HG02852 (cell line): ENCODE data around the gene CTIF.

Experiments used
- ATAC-seq: cut with Tn5 transposase; IDR thresholded peaks from one replicate; pipeline ENCODE4 v1.9.1; 2021; ENCODE audit warnings: mild to moderate bottlenecking, moderate library complexity; ENCODE audit not compliant: unreplicated experiment

Gene CTIF

DNA sequence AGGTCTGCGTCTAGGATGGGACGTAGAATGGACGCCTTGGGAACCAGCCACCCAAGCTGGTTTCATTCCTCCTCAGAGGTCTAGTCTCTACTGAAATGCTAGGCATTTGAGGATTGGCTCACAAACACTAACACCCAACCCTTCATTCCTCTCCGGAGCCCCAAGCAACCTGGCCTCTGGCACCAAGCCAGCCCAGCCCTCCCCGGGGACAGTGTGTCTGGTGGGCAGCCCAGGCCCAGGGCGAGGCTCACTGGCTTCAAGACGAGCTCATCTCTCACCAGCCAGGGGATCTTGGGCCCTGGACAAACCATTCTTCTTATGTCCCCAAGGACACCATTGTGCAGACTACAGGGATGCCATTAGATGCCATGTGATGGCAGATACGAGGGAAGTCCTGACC is 182.5 kb downstream of the CTIF start:
- no peak for ATAC-seq

DNA sequence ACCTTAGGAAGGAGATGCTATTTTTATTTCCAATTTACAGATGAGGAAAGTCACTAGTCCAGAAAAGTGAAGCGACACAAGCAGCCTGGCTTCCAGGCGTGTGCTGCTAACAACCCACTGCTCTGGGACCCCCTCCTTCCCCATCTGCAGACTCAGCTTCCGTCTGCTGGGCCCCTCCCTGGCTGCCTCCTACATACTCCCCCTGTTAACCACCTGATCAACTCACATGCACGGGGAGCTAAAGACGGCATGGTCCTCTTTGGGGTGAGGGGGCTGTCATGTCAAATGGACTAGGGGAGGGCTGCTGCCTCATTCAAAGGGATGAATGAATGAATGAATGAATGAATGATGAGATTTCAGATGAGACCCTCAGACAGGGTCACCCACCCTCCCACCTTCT is 184.2 kb downstream of the CTIF start:
- ATAC-seq, result no peak

DNA sequence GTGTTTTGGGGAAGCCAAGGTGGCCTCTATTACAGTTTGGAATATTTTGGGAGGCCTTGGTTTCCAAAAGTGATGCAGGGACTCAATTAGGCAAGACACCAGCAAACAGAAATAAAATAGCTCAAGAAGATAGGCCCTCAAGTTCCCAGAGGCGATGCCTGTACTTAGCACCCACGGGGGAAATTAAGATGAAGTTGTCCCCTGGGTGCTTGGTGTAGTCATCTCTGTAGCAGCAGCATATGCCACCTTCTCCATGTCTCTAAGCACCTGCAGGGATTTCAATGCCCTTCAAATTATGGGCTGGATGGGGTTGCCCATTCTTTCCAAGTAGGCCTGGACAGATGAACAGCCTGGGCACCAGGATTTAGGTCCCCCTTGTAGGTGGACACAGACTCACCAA is 185.0 kb downstream of the CTIF start:
- no peak for ATAC-seq

DNA sequence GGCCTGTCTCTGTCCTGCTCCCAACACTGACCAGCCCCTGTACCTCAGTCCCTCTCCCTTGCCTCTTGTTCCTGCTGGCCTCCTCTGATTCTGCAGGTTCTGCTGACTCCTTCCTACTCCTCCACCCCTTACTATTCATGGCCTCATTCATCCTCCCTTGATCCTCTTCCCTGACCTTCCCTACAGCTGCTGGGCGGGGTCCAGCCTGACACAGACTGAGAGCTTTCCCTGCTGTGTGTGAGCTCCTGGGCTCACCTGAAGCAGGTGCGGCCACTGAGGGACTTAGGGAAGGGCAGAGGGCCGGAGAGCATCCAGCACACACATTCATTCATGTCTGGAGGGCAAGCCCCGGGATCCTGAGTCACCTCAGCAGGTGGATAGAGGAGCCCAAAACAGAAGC is 185.6 kb downstream of the CTIF start:
- ATAC-seq, result no peak

DNA sequence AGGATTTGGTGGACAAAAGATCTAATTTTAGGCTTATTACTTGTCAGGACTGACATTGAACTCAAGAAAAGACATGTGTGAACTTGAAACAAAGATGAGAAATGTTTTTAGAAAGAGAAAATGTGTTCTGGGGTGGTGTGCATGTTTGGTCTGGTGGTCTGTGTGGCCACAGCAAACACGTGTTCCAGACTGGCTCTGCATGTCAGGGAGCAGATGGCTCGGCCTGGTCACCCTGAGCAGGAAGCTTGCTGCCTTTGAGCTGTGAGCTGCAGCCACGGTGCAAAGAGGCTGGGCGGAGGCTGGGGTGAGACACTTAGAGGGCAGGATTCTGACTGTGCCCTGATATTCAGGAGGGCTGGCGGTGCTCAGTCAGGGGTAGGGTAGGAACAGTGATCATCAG is 186.1 kb downstream of the CTIF start:
- no peak for ATAC-seq

DNA sequence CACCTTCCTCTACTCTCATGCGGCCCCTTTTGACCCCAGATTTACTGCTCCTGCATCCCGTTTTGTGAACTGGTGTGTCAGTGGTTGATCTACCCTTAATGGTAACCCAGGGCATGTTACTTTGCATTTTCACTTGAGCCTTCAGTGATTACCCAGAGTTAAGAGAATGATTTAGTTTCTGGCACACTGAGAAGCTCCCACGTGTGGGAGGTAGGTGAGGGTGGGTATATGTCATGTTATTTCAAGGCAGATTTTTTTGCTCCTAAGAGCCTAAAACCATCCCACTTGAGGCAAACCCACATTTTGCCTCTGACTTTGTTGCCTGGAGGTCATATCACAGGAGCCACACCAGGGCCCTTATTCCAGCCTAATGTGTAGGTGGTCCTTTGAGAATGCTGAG is 186.7 kb downstream of the CTIF start:
- no peak for ATAC-seq

DNA sequence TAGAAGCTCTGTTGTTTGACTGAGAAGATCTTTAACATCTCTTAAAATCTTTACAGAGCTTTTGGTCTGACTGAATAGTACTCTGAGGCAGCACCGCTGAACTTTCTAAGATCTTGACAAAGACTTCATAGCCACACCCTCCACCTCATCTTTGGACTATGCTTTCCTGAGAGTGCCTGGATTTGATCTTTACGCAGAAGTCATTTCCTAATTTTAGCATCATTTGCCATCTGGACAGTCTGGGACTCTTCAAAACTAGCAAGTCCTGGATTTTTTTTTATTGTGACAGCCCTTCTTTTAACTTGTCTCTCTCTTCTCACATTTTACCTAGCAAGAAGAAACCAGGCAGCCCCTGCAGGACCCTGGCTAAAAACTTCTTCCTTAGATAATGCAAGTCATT is 188.8 kb downstream of the CTIF start:
- no peak for ATAC-seq

DNA sequence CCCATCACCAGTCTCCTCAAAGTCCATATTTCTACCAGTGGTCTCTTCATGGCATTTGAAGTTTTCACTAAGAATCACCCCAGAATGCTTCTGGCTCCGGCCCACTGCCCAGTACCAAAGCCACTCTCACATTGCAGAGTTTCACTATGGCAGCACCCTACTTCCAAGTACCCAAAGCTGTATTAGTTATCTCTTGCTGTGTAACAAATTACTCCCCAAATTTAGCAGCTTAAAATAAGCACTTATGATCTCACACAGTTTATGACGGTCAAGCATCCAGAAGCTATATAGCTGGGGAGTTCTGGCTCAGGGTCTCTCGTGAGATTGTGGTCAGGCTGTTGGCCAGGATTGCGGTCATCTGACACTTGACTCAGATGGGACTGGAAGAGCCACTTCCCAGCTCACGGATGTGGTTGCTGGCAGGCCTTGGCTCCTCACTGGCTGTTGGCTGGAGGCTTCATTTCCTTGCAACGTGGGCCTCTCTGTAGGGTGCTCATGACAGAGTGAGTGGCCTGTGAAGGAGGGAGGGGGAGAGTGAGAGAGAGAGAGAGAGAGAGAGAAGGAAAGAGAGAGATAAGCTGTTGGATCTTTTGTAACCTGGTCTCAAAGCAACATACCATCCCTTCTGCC is 189.5 kb downstream of the CTIF start:
- ATAC-seq, result no peak

DNA sequence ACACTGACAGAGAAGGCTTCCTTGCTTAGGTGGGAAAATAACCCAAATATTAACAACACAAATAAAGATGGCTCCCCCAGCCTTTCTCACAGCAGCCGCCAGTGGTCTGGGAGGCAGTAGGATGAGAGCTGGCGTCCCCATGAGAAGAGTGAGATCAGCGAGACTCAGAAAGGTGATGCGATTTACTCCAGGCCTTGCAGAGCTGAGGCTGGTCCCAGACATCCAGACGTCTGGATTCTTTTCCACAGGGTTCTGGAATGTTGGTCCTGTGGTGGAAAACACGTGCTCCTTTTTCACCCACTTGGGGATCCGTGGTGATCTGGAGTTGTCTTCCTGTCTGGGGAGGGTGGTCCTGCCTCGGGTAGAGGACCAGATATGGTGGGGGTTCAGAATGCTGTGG is 190.6 kb downstream of the CTIF start:
- no peak for ATAC-seq

DNA sequence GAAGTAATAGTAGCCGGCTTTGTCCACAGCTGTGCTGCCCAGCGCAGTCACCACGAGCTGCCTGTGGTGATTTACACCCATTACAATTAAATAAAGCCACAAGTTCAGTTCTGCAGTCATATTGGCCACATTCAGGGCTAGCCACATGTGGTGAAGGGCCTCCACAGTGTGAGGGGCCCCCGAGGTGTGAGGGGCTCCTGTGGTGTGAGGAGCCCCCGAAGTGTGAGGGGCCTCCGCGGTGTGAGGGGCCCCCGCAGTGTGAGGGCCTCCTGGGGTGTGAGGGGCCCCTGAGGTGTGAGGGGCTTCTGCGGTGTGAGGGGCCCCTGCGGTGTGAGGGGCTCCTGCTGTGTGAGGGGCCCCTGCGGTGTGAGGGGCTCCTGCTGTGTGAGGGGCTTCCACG is 191.2 kb downstream of the CTIF start:
- ATAC-seq, result no peak

DNA sequence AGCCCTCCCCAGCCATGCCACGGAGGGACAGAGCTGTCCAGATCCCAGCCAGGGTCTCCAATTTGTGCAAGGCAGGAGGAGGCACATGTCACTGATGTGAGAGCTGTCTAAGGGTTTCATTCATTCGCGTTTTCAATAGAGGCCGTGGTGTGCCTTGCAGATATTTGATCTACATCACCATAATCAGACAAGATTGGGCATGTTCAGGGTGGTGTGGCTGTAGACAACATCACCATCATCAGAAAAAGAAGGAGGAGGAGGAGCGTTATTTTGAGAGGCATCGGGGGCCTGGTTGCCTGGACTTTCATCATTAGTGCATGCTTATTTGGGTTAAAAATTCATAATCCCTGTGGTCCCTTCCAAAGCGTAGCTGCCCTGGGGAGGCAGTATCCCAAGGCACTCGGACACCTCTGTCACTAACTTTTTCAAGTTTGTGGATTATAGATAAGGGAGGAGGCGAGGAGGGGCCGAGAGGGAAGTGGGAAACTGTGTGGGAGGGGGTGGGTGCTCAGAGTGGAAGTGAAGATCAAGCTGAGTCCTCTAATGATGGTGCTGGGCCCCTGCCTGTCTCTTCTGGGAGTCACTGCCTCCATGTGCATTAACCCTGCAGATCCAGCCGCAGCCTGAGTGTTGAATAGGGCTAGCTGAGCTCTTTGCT is 194.1 kb downstream of the CTIF start:
- peak; percentile 64 for ATAC-seq

DNA sequence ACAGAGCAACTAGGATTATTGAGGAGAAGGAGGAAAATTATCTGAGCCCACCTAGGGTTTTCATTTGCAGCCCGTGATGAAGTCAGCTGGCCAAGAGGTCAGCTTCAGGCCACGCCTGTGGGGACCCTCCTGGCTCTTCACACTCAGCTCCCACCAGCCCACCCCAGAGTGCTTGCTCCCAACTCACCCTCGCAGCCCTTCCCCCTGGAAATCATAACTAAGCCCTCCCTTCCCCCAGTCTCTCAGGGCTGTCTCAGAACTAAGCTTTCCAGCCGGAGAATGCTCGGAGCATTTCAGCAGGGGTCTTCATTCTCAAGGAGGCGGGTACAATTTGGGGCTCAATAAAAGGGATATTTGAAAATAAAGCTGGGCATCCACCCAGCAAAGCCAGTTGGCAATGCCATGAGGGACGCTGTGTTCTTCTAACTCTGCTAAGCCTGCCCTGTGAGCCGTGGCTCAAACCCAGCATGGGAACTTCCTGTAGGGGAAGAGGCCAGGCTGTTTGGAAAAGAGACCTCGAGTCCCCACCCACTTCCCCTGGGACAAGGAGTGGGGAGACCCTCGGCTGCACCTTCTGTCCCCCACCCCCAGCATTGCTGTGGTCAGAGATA is 194.9 kb downstream of the CTIF start:
- ATAC-seq, result no peak

DNA sequence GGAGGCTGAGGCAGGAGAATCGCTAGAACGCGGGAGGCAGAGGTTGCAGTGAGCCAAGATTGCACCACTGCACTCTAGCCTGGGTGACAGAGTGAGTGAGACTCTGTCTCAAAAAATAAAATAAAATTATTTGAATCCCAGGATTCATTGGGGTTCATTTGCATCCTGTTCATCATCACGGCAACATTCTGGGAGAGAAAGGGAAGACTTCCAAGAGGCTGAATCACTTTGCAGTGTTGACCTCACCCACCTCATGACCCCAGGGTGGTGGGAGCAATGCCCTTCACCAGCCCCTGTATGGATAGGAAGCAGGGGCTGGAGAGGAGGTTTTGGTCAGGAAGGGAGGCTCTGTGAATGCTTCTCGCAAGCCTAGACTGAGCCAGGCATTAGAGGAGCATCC is 195.6 kb downstream of the CTIF start:
- ATAC-seq, result no peak

DNA sequence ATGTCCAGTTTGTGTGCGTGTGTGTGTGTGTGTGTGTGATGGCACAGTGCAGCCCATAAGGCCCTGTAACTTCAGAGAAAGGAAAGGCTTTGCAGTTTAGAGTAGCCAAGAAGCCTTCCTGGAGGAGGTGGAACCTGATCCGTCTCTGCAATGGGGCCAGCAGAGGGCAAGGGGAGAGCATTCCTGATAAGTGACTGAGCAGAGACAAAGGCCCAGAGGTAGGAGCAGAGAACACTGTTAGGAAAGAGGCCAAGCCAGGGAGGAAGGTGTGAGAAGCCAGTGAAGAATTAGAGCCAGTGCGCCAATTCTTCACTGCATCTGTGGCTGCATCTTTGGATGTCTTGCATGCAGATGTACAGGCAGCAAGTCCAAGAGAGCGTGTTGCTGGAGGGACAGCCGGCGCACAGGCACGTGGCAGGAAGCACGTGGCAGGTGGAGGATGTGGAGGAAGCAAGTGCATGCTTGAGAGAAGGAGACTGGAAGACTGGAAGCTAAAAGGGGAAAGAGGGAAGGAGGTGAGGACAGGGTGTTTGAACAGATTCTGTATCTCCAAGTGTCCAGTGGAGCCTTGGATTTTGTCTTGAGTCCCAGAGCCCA is 196.3 kb downstream of the CTIF start:
- no peak for ATAC-seq

DNA sequence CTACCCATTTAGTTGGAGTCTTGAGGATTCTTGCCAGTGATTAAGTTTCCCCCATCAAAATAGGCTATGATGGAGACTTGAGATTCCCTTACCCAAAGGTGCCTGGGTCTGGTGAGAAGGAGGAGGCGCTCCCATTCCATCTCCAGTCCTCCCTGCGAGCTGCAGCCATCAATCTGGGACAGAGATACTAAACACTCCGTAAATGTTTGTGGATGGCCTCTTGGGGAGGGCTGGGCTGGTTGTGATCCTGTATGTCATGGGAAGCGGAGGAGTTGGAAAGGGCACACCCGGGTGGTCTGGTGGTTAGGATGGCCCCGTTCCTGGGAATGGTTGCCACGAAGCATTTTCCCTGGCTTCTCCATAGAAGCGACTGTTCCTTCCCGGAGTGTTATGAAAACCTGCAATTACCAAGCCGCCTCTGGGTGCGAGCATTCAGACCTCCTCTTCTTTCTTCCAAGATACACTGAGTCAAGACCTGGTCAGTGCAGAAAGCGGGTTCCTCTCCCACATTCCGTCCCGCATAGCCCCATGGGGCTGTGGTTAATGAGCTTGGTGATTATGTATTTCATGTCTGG is 196.9 kb downstream of the CTIF start:
- ATAC-seq, result no peak

DNA sequence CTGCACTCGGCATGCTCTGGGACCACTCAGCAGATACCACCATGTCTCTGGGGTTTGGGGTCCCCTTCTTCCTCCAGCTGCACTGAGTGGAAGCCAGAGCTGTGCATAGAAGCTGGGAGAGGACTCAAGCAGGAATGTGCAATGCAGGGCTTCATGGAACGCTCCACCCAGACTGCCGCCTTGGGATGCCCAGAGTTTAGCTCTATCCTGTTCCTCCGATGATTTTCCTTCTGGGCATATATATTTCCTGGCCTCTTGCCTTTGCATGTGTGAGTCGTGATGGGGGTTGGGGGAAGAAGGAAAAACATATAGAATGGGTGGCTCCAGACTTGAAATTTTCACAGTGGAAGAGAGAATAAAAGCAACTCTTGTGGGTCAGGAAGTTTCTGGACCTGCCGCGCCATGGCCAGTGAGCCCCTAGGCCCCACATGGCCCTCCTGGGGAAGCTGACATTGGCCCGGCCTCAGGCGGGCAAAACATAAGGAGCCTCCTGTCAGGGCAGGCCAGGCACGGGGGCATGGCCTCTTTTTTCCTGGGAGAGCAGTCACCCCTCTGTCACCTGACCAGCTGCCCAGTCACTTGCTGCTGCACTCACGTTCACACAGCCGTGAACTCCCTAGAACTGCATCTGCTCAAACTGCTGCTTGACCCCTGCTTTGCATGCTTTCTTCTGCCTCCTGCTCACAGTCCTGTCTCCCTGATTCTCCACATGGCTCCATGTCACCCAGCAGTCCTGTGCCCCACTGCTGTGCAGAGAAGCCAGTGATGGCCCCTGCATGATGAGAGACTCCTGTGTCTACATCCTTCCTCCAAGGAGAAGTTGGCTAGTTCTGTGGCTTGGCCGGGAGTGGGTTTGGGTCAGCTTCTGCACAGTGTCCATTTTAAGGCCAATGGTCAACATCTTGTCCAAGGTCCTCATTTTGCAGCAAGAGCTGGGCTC is 197.8 kb downstream of the CTIF start:
- no peak for ATAC-seq

DNA sequence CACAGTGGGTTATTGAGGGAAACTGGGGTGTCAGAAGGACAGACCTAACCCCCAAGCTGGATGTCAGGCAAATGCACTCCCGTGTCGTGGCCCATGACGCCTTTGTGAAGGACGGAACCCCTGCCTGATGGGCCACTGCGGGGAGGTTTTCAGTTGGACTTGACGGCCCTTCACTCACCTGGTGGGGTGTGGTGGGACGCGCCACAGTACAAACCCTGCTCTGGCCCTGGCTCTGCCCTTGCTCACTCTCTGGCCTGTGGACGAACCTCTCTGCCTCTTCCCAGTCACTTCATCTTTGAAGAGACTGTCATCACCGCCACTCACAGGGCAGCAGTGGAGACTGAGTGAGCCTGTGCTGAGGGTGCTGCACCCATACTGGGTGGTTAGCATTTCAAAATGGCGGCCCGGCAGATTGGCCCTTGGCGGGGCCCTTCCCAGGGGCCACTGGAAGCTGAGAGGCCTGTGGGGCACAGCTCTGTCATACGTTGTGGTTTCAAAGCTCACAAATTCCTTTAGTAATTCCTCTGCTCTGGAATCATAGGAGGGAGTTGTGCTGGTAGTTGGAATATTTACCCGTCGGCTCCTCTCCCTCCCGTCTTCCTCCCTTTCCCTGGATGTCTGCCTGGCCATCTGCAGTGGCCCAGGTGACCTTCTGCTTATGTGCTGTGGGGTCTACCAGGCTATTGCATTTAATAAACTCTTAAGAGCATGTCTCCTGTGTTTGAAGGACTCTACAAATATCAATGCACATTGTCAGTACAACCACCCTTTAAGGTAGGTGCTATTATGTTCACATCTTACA is 200.6 kb downstream of the CTIF start:
- no peak for ATAC-seq

DNA sequence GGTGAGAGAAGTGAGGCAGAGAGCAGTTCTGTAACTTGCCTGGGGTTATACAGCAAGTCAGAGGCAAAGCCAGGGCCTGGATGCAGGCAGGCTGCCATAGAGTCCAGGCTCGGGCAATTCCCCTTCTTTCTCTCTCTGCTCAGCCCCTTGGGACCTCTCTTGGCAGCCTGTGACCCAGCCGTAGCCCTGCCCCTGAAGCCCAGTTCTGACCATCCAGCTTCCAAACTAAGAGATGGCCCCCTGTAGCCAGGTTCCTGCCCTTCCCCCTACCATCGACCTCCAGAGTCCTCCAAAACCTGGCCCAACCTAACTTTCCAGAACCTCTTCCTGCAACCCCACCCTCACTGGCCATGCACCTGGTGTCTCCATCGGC is 201.2 kb downstream of the CTIF start:
- no peak for ATAC-seq

DNA sequence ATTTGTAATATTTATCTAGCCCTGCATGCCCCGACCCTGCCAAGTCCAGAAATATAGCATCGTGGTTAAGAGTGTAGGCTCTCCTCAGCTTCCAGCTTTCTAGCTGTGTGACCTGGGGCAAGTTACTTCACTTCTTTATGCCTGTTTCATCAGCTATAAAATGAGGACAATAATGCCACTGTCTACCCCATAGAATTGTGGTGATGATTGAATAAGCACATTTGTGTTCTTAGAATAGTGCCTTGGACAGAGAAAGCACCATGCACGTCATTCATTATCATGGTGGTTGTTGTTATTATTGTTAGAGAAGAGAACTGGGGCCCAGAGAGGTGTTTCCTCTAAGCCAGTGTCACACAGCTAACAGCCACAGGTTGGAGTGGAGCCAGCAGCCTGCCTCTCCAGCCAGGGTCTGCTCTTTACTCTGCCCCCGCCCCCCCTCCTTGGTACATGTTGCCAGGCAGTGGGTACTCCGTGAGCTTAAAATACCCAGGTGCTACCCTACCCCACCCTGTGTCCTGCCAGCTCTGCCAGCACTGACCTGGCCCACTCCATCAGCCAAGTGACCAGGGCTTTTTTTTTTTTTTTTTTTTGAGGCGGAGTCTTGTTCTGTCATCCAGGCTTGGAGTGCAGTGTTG is 202.1 kb downstream of the CTIF start:
- no peak for ATAC-seq

DNA sequence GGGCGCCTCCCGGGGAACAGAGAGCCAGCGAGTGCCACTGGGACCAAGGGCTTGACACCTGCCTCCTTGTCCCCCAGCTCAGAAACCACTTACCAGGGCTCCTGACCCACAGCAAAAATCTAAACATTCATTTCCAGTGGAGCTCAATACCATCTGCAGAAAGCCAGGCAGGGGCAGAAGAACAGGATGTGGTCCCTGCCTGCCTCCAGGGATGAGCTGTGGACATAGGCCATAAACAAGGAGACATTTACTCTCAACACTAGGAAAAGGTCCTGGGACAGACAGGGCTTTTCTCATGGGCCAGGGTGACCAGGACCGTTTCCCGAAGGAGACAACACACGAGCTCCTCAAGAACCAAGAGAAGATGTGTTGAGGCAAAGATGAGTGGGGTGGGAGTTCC is 203.0 kb downstream of the CTIF start:
- ATAC-seq, result no peak
